Neutrophil (primary cell): Measurements from ENCODE around the gene POLD3.

ENCODE experiments used
- H3K27ac ChIP-seq: fragments of 200-600 bp; sonication (generic); 2 replicates; pipeline ENCODE4 v1.5.1; 2016; ENCODE audit warnings: mild to moderate bottlenecking, moderate library complexity
- H3K27me3 ChIP-seq: fragments of 200-600 bp; sonication (generic); 2 replicates; pipeline ENCODE4 v1.6.0; 2016; ENCODE audit warnings: mild to moderate bottlenecking
- H3K36me3 ChIP-seq: fragments of 200-600 bp; sonication (generic); 2 replicates; pipeline ENCODE4 v1.5.1; 2017
- H3K4me1 ChIP-seq, 2 experiments: fragments of 200-600 bp in 1 of 2; sonication (generic) in 1 of 2; 1 replicate in 1 of 2; 2 replicates in 1 of 2; pipeline versions ENCODE4 v1.5.1 to v1.6.1; 2013 to 2016; ENCODE audit warnings: low read depth in 1 of 2, low read length in 1 of 2, mild to moderate bottlenecking in 1 of 2, moderate library complexity in 1 of 2; ENCODE audit not compliant: control insufficient read depth in 1 of 2, insufficient read depth in 1 of 2
- H3K4me3 ChIP-seq, 2 experiments: fragments of 200-600 bp in 1 of 2; sonication (generic) in 1 of 2; 1 replicate in 1 of 2; 2 replicates in 1 of 2; pipeline ENCODE4 v1.5.1; 2013 to 2016; ENCODE audit warnings: low read depth in 1 of 2, low read length in 1 of 2, mild to moderate bottlenecking in 1 of 2, moderate library complexity in 1 of 2
- H3K9me3 ChIP-seq: fragments of 200-600 bp; sonication (generic); 2 replicates; pipeline ENCODE4 v1.5.1; 2016
- CTCF ChIP-seq: fragments of 200-600 bp; sonication (generic); IDR thresholded peaks from 2 replicates; pipeline ENCODE4 v1.5.1; 2016; ENCODE audit warnings: antibody characterized with exemption

Gene POLD3

GRCh38 chr11:74684661-74685060 is 92.3 kb downstream of the POLD3 start:
- Histone ChIP-seq H3K27me3 (peaks cover 51% of the 10 kb centered on the region), H3K9me3 (no peaks in the 10 kb centered on the region), H3K36me3 (no peaks in the 10 kb centered on the region), H3K27ac (no peak overlapping the region), H3K4me1 (no peaks in the 10 kb centered on the region), H3K4me3 (no peak overlapping the region)
- no peak for TF ChIP-seq CTCF

- H3K4me3 ChIP-seq = no peak overlapping the region
These were observed 93.0 kb downstream of the POLD3 start for GRCh38 chr11:74685338-74685737.

GRCh38 chr11:74685905-74686304 is 93.5 kb downstream of the POLD3 start:
- Histone ChIP-seq H3K4me1 (no peaks in the 10 kb centered on the region), H3K27me3 (peaks cover 51% of the 10 kb centered on the region), H3K27ac (no peak overlapping the region), H3K36me3 (no peaks in the 10 kb centered on the region), H3K9me3 (no peaks in the 10 kb centered on the region), H3K4me3 (no peak overlapping the region)
- TF ChIP-seq CTCF = no peak

More at GRCh38 chr11:74685338-74685737, 93.0 kb downstream of the POLD3 start:
- Histone ChIP-seq H3K4me1 (no peaks in the 10 kb centered on the region), H3K36me3 (no peaks in the 10 kb centered on the region), H3K9me3 (no peaks in the 10 kb centered on the region), H3K27ac (no peak overlapping the region), H3K27me3 (peaks cover 51% of the 10 kb centered on the region)
- TF ChIP-seq CTCF = no peak

- no peaks in the 10 kb centered on the region for H3K4me1 ChIP-seq
- no peak overlapping the region for H3K27ac ChIP-seq
- TF ChIP-seq CTCF = no peak
These were observed 94.4 kb downstream of the POLD3 start for GRCh38 chr11:74686792-74687191.

GRCh38 chr11:74687237-74688023 is 95.0 kb downstream of the POLD3 start:
- Histone ChIP-seq H3K27ac (no peak overlapping the region), H3K9me3 (no peaks in the 10 kb centered on the region), H3K4me1 (no peaks in the 10 kb centered on the region), H3K4me3 (no peak overlapping the region), H3K36me3 (no peaks in the 10 kb centered on the region), H3K27me3 (peaks cover 38% of the 10 kb centered on the region)
- TF ChIP-seq CTCF = no peak

More at GRCh38 chr11:74686792-74687191, 94.4 kb downstream of the POLD3 start:
- Histone ChIP-seq H3K9me3 (no peaks in the 10 kb centered on the region), H3K36me3 (no peaks in the 10 kb centered on the region), H3K27me3 (peaks cover 44% of the 10 kb centered on the region), H3K4me3 (no peak overlapping the region)
